HG03066 (cell line): Measurements from ENCODE around the gene RAI14.
"Not testable (repeated sequence)": the region's sequence is repeated elsewhere in the genome, so short reads cannot be mapped to it uniquely, and the experiment has no call there.

ENCODE experiments used
- ATAC-seq: cut with Tn5 transposase; IDR thresholded peaks from one replicate; pipeline ENCODE4 v1.9.1; 2021; ENCODE audit warnings: low read depth; ENCODE audit not compliant: unreplicated experiment

RAI14 gene

GRCh38 chr5:34724741-34725140, 68.6 kb downstream of the RAI14 start:
- ATAC-seq = no peak

GRCh38 chr5:34727166-34727749, 71.1 kb downstream of the RAI14 start:
- not testable (repeated sequence) for ATAC-seq

GRCh38 chr5:34728236-34728635, 72.1 kb downstream of the RAI14 start:
- no peak for ATAC-seq

GRCh38 chr5:34731435-34732232, 75.5 kb downstream of the RAI14 start:
- ATAC-seq = no peak

- ATAC-seq = no peak
Measured at GRCh38 chr5:34734326-34734725, 78.2 kb downstream of the RAI14 start.

GRCh38 chr5:34735491-34736426, 79.6 kb downstream of the RAI14 start:
- no peak for ATAC-seq

- no peak for ATAC-seq
Measured at GRCh38 chr5:34736445-34737115, 80.5 kb downstream of the RAI14 start.

- ATAC-seq = no peak
Measured at GRCh38 chr5:34737731-34738130, 81.6 kb downstream of the RAI14 start.

GRCh38 chr5:34738381-34738780, 82.3 kb downstream of the RAI14 start:
- no peak for ATAC-seq

- ATAC-seq = no peak
Measured at GRCh38 chr5:34740389-34740806, 84.3 kb downstream of the RAI14 start.

- no peak for ATAC-seq
Measured at GRCh38 chr5:34742061-34742460, 85.9 kb downstream of the RAI14 start.

GRCh38 chr5:34743878-34744277, 87.8 kb downstream of the RAI14 start:
- ATAC-seq = no peak

- ATAC-seq = no peak
Measured at GRCh38 chr5:34748431-34748830, 92.3 kb downstream of the RAI14 start.

- ATAC-seq = no peak
Measured at GRCh38 chr5:34749431-34749873, 93.3 kb downstream of the RAI14 start.

GRCh38 chr5:34750206-34750605, 94.1 kb downstream of the RAI14 start:
- ATAC-seq = no peak

GRCh38 chr5:34751807-34752736, 95.9 kb downstream of the RAI14 start:
- no peak for ATAC-seq

GRCh38 chr5:34753236-34753635, 97.1 kb downstream of the RAI14 start:
- ATAC-seq = not testable (repeated sequence)

GRCh38 chr5:34755926-34756325, 99.8 kb downstream of the RAI14 start:
- ATAC-seq = no peak
